ENCODE results near the gene SH2D2A. TPM values are rescaled to one million over a fixed set of nuclear protein-coding genes. Genes with fewer than 3 reads are reported as not detected.

SH2D2A gene
- total RNA-seq, 1 donor from 2014 or later, result not detected

GRCh38 chr1:156772728-156773497, 43.7 kb downstream of the SH2D2A start:
- TF ChIP-seq, protein P1, sequence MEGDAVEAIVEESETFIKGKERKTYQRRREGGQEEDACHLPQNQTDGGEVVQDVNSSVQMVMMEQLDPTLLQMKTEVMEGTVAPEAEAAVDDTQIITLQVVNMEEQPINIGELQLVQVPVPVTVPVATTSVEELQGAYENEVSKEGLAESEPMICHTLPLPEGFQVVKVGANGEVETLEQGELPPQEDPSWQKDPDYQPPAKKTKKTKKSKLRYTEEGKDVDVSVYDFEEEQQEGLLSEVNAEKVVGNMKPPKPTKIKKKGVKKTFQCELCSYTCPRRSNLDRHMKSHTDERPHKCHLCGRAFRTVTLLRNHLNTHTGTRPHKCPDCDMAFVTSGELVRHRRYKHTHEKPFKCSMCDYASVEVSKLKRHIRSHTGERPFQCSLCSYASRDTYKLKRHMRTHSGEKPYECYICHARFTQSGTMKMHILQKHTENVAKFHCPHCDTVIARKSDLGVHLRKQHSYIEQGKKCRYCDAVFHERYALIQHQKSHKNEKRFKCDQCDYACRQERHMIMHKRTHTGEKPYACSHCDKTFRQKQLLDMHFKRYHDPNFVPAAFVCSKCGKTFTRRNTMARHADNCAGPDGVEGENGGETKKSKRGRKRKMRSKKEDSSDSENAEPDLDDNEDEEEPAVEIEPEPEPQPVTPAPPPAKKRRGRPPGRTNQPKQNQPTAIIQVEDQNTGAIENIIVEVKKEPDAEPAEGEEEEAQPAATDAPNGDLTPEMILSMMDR (IDR thresholded peaks at IDR 0.05; ENCODE audit: unreplicated experiment), result no peak

DNA sequence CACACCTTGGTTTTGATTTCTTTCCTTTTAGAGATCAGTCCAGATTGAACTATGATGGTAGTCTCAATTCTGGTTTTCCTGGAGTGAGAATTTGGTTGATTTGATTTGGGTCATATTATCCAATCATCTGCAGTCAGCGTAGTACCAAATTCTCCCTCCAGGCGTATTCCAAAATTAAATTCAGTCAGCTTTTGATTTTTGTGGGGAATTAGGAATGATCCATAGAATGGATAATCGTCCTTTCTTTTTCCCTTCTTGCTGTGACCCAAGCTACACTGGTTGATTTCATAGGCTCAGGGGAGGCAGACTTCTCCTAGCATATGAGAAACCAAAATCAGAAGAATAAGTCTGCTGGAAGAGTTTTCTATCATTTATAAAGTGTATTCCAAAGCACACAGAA, 44.4 kb downstream of the SH2D2A start:
- H3K27me3 Mint-ChIP-seq, result no peaks in the 10 kb centered on the region
- TF ChIP-seq, protein P1 (IDR thresholded peaks at IDR 0.05; ENCODE audit: unreplicated experiment), result no peak
- no peaks in the 10 kb centered on the region for H3K9me3 Mint-ChIP-seq (ENCODE audit: low read depth)
- no peak overlapping the region for H3K4me3 Mint-ChIP-seq (ENCODE audit: low read depth)
- no peak for DNase-seq (ENCODE audit: low spot score, unreplicated experiment)
- peaks cover 14% of the 10 kb centered on the region for H3K36me3 Mint-ChIP-seq (ENCODE audit: insufficient read depth)
- no peak overlapping the region for H3K27ac Mint-ChIP-seq
- H3K4me1 Mint-ChIP-seq (ENCODE audit: low read depth), result peaks cover 44% of the 10 kb centered on the region

More at GRCh38 chr1:156772728-156773497, 43.7 kb downstream of the SH2D2A start:
- peaks cover 45% of the 10 kb centered on the region for H3K4me1 Mint-ChIP-seq (ENCODE audit: low read depth)
- H3K36me3 Mint-ChIP-seq (ENCODE audit: insufficient read depth), result peaks cover 14% of the 10 kb centered on the region
- peak overlapping the region; percentile 5 for H3K4me3 Mint-ChIP-seq (ENCODE audit: low read depth)
- no peaks in the 10 kb centered on the region for H3K27me3 Mint-ChIP-seq
- peak overlapping the region; percentile 9 for H3K27ac Mint-ChIP-seq
- DNase-seq (ENCODE audit: low spot score, unreplicated experiment), result no peak
- no peaks in the 10 kb centered on the region for H3K9me3 Mint-ChIP-seq (ENCODE audit: low read depth)

DNA sequence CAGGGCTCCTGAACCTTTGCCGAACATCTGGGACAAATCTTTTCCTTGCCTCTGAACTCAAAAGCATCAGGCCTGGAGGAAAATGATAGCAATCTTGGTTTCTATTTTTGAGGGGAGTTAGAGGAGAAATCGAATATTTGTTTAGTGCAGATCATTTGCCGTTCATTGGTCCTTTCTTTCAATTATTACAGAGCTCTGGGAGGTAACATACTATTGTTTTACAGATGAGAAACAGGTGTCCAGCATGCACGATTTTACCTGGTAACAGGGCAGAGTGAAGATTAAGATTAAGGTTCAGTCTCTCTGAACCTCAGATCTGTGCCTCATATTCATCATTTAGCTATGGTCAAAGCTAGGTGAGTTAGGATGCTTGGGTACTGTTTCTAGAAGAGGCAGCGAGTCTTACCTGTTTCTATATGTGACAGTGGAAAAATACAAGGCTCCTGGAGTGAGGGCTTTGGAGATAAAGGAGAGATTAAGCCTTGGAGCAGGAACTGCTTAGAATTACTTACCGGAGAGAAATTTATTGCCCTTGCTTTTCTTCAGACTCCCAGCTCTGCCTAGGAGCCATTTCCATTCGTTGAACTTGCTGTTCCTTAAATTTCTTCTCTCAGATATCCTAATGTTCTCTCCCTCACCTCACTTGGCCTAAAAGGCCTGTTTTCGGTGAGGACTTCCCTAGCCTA, 47.9 kb downstream of the SH2D2A start:
- DNase-seq (ENCODE audit: low spot score, unreplicated experiment), result no peak
- TF ChIP-seq, protein P1 (IDR thresholded peaks at IDR 0.05; ENCODE audit: unreplicated experiment), result no peak
- peaks cover 11% of the 10 kb centered on the region for H3K36me3 Mint-ChIP-seq (ENCODE audit: insufficient read depth)
- H3K4me3 Mint-ChIP-seq (ENCODE audit: low read depth), result no peak overlapping the region
- H3K9me3 Mint-ChIP-seq (ENCODE audit: low read depth), result no peaks in the 10 kb centered on the region
- peak overlapping the region; percentile 89 for H3K27ac Mint-ChIP-seq
- H3K4me1 Mint-ChIP-seq (ENCODE audit: low read depth), result peaks cover 48% of the 10 kb centered on the region
- no peaks in the 10 kb centered on the region for H3K27me3 Mint-ChIP-seq

DNA sequence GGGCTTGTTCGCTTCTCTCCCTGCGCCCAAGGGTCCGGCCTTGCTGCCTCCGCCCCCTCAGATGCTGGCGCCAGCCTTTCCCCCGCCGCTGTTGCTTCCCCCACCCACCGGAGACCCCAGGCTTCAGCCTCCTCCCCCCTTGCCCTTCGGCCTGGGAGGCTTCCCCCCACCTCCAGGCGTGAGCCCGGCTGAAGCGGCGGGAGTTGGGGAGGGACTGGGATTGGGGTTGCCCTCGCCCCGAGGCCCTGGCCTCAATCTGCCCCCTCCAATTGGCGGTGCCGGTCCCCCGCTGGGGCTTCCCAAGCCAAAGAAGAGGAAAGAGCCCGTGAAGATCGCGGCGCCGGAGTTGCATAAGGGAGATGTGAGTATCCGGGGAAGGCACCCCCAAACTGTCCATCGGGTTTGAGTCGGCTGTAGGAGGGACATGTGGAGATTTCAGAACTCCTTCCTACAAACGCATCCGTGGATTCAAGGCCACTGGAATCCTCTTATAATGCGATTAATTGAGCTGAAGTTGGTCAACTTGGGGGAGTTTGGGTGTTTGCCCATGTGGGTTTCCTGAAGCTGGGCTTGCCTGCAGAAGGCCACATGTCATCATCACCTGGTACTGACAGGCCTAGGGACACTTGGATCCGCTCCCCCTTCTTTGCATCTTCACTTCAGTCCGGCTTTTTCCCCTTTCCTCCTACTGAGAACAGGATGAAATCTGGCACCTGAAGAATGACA, 48.6 kb downstream of the SH2D2A start:
- Mint-ChIP-seq H3K4me3 (ENCODE audit: low read depth) (no peak overlapping the region), H3K36me3 (ENCODE audit: insufficient read depth) (peaks cover 7% of the 10 kb centered on the region), H3K4me1 (ENCODE audit: low read depth) (peaks cover 41% of the 10 kb centered on the region), H3K27me3 (no peaks in the 10 kb centered on the region), H3K9me3 (ENCODE audit: low read depth) (no peaks in the 10 kb centered on the region), H3K27ac (peak overlapping the region; percentile 89)
- TF ChIP-seq, protein P1 (IDR thresholded peaks at IDR 0.05; ENCODE audit: unreplicated experiment), result no peak
- DNase-seq (ENCODE audit: low spot score, unreplicated experiment), result no peak

Measured in progenitor cell of endocrine pancreas (in vitro differentiated cells).